HepG2 (cell line): ENCODE measurements around the gene RAP1A. TPM values are rescaled to one million over a fixed set of nuclear protein-coding genes. Genes with fewer than 3 reads are reported as not detected.
A peak's percentile ranks its signal among the peaks of the same experiment; 100 is the strongest.

Experiments used
- ATF4 ChIP-seq, 2 experiments: fragments of 450-650 bp in 1 of 2; sonication (generic) in 1 of 2; formaldehyde crosslinking; IDR thresholded peaks; 2 replicates each; pipeline versions ENCODE4 v1.5.0 to v1.8.0; 2020 to 2022; ENCODE audit warnings: mild to moderate bottlenecking in 1 of 2, missing genetic modification reagents in 1 of 2
- CEBPB ChIP-seq: IDR thresholded peaks from 2 replicates; pipeline ENCODE4 v1.6.1; 2011; ENCODE audit warnings: low read depth, low read length, improper control_type of control experiment, borderline replicate concordance
- FOXJ3 ChIP-seq: sonication (generic); formaldehyde crosslinking; IDR thresholded peaks from 2 replicates; pipeline ENCODE4 v1.4.0; 2020; ENCODE audit warnings: missing genetic modification reagents, mild to moderate bottlenecking, borderline replicate concordance
- HNRNPH1 ChIP-seq: fragments of 200-400 bp; formaldehyde crosslinking; optimal IDR thresholded peaks from 2 replicates; pipeline ENCODE3; 2017; ENCODE audit warnings: mild to moderate bottlenecking, low read depth, low read length
- HOXA3 ChIP-seq: sonication (generic); formaldehyde crosslinking; IDR thresholded peaks from 2 replicates; pipeline ENCODE4 v1.5.0; 2020; ENCODE audit warnings: missing genetic modification reagents
- HOXD1 ChIP-seq: sonication (generic); formaldehyde crosslinking; IDR thresholded peaks from 2 replicates; pipeline ENCODE4 v1.5.0; 2020; ENCODE audit warnings: missing genetic modification reagents
- KMT2B ChIP-seq: IDR thresholded peaks from 2 replicates; pipeline ENCODE4 v1.6.1; 2016; ENCODE audit warnings: missing genetic modification reagents, missing compliant biosample characterization
- MXD4 ChIP-seq: IDR thresholded peaks from 2 replicates; pipeline ENCODE4 v1.6.1; 2016; ENCODE audit warnings: mild to moderate bottlenecking, missing biosample characterization, missing genetic modification reagents
- NFKB2 ChIP-seq: sonication (generic); formaldehyde crosslinking; IDR thresholded peaks from 2 replicates; pipeline ENCODE4 v1.4.0; 2020; ENCODE audit warnings: missing genetic modification reagents, borderline replicate concordance
- PHB2 ChIP-seq: fragments of 450-650 bp; IDR thresholded peaks from 2 replicates; pipeline ENCODE4 v1.6.1; 2018; ENCODE audit not compliant: partially characterized antibody
- RFX5 ChIP-seq: IDR thresholded peaks from 2 replicates; pipeline ENCODE4 v1.6.1; 2011; ENCODE audit warnings: low read depth, low read length, improper control_type of control experiment
- SP2 ChIP-seq: sonication (generic); formaldehyde crosslinking; IDR thresholded peaks from 2 replicates; pipeline ENCODE4 v1.5.1; 2020; ENCODE audit warnings: mild to moderate bottlenecking, missing genetic modification reagents
- TBX2 ChIP-seq: sonication (generic); formaldehyde crosslinking; IDR thresholded peaks from 2 replicates; pipeline ENCODE4 v1.5.0; 2020; ENCODE audit warnings: missing genetic modification reagents, mild to moderate bottlenecking, borderline replicate concordance
- THAP11 ChIP-seq: IDR thresholded peaks from 2 replicates; pipeline ENCODE4 v1.6.1; 2016; ENCODE audit warnings: missing biosample characterization, missing genetic modification reagents
- ZNF180 ChIP-seq: sonication (generic); formaldehyde crosslinking; IDR thresholded peaks from 2 replicates; pipeline ENCODE4 v1.4.0; 2020; ENCODE audit warnings: low read depth, missing genetic modification reagents, borderline replicate concordance
- ZNF205 ChIP-seq: IDR thresholded peaks from 2 replicates; pipeline ENCODE4 v1.6.1; 2018; ENCODE audit warnings: missing biosample characterization, missing genetic modification reagents
- ZNF333 ChIP-seq: sonication (generic); formaldehyde crosslinking; IDR thresholded peaks from 2 replicates; pipeline ENCODE4 v1.4.0; 2020; ENCODE audit warnings: mild to moderate bottlenecking, missing genetic modification reagents, borderline replicate concordance
- ZNF792 ChIP-seq: IDR thresholded peaks from 2 replicates; pipeline ENCODE4 v1.6.1; 2016
- ZNF879 ChIP-seq: sonication (generic); formaldehyde crosslinking; IDR thresholded peaks from 2 replicates; pipeline ENCODE4 v1.8.1; 2023; ENCODE audit warnings: missing genetic modification reagents
- ZSCAN20 ChIP-seq: sonication (generic); formaldehyde crosslinking; IDR thresholded peaks from 2 replicates; pipeline ENCODE4 v1.4.0; 2020; ENCODE audit warnings: missing genetic modification reagents, mild to moderate bottlenecking, borderline replicate concordance
- ZSCAN25 ChIP-seq: sonication (generic); formaldehyde crosslinking; IDR thresholded peaks from 2 replicates; pipeline ENCODE4 v1.8.0; 2022; ENCODE audit warnings: mild to moderate bottlenecking, missing genetic modification reagents
- polyA plus RNA-seq, 8 experiments: library from polyadenylated mRNA; depleted of rRNA in 3 of 8; stranded (reverse) in 7 of 8; unstranded in 1 of 8; fragments of >200 nt; fragmentation: Illumina TruSeq in 4 of 8; extraction: Trizol in 4 of 8; gene quantifications; 2 replicates each; pipeline versions ENCODE4 v1.2.1 to v1.2.3, GENCODE V29; 2011 to 2016; ENCODE audit warnings: low read depth in 4 of 8, missing spikeins in 1 of 8, mixed read lengths in 1 of 8; ENCODE audit not compliant: insufficient read depth in 1 of 8
- total RNA-seq, 5 experiments: library from RNA; depleted of rRNA; stranded (reverse); fragments of >200 nt; fragmentation: Illumina TruSeq; extraction: Trizol; gene quantifications; 2 replicates each; pipeline ENCODE4 v1.2.3, GENCODE V29; 2016; ENCODE audit warnings: low read depth in 1 of 5
- TF ChIP-seq, protein P1 (sequence below): sonication (generic); formaldehyde crosslinking; IDR thresholded peaks from 2 replicates; pipeline ENCODE4 v1.5.0; 2020; ENCODE audit warnings: mild to moderate bottlenecking, missing genetic modification reagents
- TF ChIP-seq, protein P2 (sequence below): sonication (generic); formaldehyde crosslinking; conservative IDR thresholded peaks from 2 replicates; pipeline ENCODE4 v1.8.1; 2023; ENCODE audit warnings: missing genetic modification reagents
- TF ChIP-seq, protein P3 (sequence below): IDR thresholded peaks from 2 replicates; pipeline ENCODE4 v1.6.1; 2018; ENCODE audit warnings: missing genetic modification reagents

Gene RAP1A
- total and polyA plus RNA-seq, 2 of the 13 experiments (the other 11 are each of a cell fraction or from before 2014, with no cell fraction given), result 19.0 to 20.7 TPM

GRCh38 chr1:111739194-111739924, 119.8 kb downstream of the RAP1A start, which contains the start of gene INKA2 (continued):
- TF ChIP-seq CEBPB (no peak), SP2 (CRISPR knock-in tag) (peak; percentile 84), ATF4 (CRISPR knock-in tag; IDR thresholded peaks at IDR 0.05) (peak in 1 of 2 experiments; percentile 75; a peak in 1 of 4 replicates), ZNF205 (no peak; the same call in 1 of the 2 replicates), ZSCAN25 (no peak), ZSCAN20 (no peak; the same call in 1 of the 2 replicates), RFX5 (no peak), HOXD1 (CRISPR knock-in tag) (no peak; the same call in none of the 2 replicates), FOXJ3 (CRISPR knock-in tag) (no peak), PHB2 (no peak), NFKB2 (peak; percentile 95), ZNF333 (CRISPR knock-in tag) (0 out of 2 replicates have a peak, but pooled peaks have one; percentile 4), ZNF180 (CRISPR knock-in tag) (no peak), KMT2B (peak; percentile 73), HNRNPH1 (no peak), TBX2 (CRISPR knock-in tag) (peak; percentile 66), HOXA3 (CRISPR knock-in tag) (peak; percentile 74; the same call in 1 of the 2 replicates), THAP11 (CRISPR knock-in tag) (peak; percentile 47; the same call in 1 of the 2 replicates), ZNF792 (CRISPR knock-in tag) (peak; percentile 51; the same call in 1 of the 2 replicates), MXD4 (CRISPR knock-in tag) (peak; percentile 51; the same call in 1 of the 2 replicates), ZNF879 (CRISPR knock-in tag) (peak; percentile 80; the same call in 1 of the 2 replicates)
- TF ChIP-seq, protein P1, sequence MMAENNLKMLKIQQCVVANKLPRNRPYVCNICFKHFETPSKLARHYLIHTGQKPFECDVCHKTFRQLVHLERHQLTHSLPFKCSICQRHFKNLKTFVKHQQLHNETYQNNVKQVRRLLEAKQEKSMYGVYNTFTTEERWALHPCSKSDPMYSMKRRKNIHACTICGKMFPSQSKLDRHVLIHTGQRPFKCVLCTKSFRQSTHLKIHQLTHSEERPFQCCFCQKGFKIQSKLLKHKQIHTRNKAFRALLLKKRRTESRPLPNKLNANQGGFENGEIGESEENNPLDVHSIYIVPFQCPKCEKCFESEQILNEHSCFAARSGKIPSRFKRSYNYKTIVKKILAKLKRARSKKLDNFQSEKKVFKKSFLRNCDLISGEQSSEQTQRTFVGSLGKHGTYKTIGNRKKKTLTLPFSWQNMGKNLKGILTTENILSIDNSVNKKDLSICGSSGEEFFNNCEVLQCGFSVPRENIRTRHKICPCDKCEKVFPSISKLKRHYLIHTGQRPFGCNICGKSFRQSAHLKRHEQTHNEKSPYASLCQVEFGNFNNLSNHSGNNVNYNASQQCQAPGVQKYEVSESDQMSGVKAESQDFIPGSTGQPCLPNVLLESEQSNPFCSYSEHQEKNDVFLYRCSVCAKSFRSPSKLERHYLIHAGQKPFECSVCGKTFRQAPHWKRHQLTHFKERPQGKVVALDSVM, result 0 out of 2 replicates have a peak, but pooled peaks have one; percentile 29
- TF ChIP-seq, protein P2, sequence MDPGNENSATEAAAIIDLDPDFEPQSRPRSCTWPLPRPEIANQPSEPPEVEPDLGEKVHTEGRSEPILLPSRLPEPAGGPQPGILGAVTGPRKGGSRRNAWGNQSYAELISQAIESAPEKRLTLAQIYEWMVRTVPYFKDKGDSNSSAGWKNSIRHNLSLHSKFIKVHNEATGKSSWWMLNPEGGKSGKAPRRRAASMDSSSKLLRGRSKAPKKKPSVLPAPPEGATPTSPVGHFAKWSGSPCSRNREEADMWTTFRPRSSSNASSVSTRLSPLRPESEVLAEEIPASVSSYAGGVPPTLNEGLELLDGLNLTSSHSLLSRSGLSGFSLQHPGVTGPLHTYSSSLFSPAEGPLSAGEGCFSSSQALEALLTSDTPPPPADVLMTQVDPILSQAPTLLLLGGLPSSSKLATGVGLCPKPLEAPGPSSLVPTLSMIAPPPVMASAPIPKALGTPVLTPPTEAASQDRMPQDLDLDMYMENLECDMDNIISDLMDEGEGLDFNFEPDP (CRISPR knock-in tag), result no peak
- TF ChIP-seq, protein P3, sequence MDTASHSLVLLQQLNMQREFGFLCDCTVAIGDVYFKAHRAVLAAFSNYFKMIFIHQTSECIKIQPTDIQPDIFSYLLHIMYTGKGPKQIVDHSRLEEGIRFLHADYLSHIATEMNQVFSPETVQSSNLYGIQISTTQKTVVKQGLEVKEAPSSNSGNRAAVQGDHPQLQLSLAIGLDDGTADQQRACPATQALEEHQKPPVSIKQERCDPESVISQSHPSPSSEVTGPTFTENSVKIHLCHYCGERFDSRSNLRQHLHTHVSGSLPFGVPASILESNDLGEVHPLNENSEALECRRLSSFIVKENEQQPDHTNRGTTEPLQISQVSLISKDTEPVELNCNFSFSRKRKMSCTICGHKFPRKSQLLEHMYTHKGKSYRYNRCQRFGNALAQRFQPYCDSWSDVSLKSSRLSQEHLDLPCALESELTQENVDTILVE (CRISPR knock-in tag), result peak; percentile 77; the same call in 1 of the 2 replicates
